HG03066 (cell line): Measurements from ENCODE around the gene SP7.
"Not testable (repeated sequence)": the region's sequence is repeated elsewhere in the genome, so short reads cannot be mapped to it uniquely, and the experiment has no call there.

Experiments
- ATAC-seq: cut with Tn5 transposase; IDR thresholded peaks from one replicate; pipeline ENCODE4 v1.9.1; 2021; ENCODE audit warnings: low read depth; ENCODE audit not compliant: unreplicated experiment

SP7 gene

GRCh38 chr12:53324113-53324778, 11.9 kb downstream of the SP7 start:
- ATAC-seq = peak; percentile 36

DNA sequence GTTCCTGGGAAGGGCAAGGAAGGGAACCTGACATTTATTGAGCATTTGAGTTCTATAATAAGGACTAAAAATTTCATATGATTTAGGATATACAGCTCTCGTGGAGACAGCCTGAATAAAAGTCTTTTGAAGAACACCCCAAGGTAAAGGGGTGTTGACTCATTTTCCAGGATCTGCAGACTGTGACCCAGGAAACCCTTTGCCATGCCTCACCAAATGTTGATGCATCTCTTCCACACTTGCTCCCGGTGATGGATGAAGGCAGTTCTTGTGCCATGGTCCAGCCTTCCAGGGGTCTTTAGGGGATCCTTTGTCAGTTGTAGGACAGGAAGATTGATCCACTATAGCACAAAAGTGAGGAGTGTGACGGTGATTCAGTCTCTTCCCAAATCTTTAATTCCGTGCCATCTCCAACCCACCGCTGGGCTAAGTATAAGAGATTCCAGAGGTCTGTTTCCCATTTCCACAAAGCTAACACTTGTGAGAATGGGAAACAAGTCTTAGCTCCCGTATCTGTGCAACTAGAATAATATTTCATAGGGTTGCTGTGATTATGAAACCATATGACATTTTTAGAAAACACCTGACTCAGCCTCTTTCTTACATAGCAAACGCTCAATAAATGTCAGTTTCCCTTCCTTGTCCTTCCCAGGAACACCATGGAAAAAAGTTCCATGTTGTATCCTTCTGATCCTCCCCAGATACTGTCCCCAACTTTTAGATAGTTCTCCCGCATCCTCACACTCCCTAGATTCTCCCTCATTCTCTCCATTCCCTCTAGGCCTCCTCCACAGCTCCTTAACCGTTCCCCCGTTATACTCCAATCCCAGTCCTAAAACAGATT, 15.6 kb downstream of the SP7 start:
- ATAC-seq = no peak

- no peak for ATAC-seq
Observed at GRCh38 chr12:53313996-53314395, 22.2 kb downstream of the SP7 start.

DNA sequence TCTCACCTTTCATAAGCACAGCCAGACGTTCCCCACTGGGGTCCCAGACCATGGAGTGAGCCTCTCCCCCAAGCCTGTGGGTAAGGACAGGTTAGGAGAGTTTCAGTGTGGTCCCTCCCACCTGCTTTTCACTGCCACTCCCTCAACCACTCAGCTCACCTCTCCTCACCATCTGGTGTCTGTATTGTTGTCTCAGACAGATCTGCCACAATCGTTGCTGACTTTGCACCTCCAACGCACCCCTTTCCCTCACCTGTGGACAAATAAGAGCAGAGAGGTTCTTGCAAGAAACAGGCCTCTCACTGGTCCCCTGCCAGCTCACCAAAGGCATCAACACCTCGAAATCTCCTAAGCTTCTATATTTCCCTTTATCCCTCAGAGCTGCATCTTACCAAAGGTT, 27.9 kb downstream of the SP7 start:
- ATAC-seq = no peak

- no peak for ATAC-seq
Observed at GRCh38 chr12:53306826-53307225, 29.3 kb downstream of the SP7 start.

GRCh38 chr12:53302903-53303302, 33.3 kb downstream of the SP7 start:
- ATAC-seq = no peak

- ATAC-seq = no peak
Observed at GRCh38 chr12:53300187-53300586, 36.0 kb downstream of the SP7 start.

DNA sequence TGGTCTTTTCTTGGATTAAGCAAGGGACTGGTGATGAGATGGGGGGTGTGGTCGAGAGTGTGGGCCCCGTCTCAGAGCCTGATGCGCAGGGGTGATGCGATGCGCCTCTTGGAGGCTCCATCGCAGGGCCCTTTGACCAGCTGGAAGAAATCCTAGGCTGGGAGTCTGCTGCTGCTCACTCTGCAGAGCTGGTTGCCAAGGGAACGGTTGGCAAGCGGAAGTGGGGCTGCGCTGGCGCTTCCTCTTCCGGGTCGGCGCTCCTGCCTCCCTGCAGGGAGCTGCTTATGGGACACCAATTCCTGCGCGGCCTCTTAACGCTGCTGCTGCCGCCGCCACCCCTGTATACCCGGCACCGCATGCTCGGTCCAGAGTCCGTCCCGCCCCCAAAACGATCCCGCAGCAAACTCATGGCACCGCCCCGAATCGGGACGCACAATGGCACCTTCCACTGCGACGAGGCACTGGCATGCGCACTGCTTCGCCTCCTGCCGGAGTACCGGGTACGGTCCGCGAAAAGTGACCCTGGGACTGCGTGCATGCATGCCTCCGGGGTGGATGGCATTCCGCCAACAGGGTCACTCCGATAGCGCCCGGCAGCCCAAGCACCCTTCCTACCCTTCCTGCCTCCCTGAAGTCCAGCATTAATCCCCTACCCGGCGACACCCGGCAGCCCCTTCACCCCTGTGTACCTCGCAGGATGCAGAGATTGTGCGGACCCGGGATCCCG, 36.5 kb downstream of the SP7 start, which contains the start of gene MYG1:
MYG1 (plus strand) TSS at position 242 of the 727 bp plus-strand sequence; CDS start at position 285, 43 bp downstream.
- ATAC-seq = peak; percentile 75

DNA sequence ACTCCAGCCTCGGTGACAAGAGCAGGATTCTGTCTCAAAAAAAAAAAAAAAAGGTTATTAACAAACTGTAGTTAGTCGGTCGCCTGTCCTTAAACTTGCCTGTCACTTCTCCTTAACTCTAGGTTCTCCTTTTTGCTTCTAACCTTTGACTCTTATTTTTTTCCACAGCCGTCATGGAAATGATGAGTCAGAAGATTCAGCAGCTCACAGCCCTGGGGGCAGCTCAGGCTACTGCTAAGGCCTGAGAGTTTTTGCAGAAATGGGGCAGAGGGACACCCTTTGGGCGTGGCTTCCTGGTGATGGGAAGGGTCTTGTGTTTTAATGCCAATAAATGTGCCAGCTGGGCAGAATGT, 37.1 kb downstream of the SP7 start:
- ATAC-seq = no peak

DNA sequence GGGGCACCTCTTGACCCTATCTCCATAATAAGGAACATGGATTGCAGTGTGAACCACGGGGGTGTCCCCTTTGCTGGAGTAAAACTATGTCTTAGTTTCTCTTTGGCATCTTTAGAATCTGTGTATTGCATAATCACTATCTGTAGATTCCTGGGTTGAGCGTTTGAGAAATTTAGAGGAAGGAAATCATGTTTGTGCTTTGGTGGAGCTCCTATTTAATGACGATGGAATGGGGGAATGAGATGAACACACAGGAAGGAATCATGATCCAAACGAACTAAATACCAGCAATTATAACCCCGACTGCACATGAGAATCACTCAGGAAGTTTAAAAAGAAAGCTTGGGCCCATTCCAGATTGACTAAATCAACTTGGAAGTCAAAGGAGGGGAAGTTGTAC, 38.0 kb downstream of the SP7 start:
- ATAC-seq = no peak

DNA sequence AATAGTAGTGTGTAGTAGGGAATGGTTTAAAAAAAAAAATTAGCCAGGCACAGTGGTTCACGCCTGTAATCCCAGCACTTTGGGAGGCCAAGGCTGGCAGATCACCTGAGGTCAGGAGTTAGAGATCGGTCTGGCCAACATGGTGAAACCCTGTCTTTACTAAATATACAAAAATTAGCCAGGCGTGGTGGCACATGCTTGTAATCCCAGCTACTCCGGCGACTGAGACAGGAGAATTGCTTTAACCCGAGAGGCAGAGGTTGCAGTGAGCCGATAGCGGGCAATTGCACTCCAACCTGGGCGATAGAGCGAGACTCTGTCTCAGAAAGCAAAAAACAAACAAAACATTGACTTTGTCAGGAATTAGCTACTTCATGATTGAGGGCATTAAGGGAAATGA, 39.0 kb downstream of the SP7 start:
- not testable (repeated sequence) for ATAC-seq

DNA sequence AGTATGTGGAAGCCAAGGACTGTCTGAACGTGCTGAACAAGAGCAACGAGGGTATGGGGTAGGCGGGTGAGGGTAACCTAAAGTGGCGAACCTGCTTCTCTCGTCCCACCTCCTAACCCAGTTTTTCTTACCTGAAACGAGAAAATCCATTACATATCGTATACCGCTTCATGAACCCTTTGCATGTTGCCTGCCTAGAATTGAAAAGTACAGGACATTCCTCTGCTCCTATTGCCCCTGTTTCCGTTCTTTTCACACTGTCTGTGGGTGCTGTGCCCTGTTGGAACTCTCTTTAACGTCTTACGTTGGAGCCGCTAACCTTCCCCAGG, 40.3 kb downstream of the SP7 start:
- no peak for ATAC-seq

- peak; percentile 75 for ATAC-seq
Observed at GRCh38 chr12:53295070-53295890, 40.9 kb downstream of the SP7 start, which contains the start of gene PFDN5. Gene PFDN5, plus strand, starts transcription at chr12:53295542. Its CDS starts 26 bp downstream, at chr12:53295568.

DNA sequence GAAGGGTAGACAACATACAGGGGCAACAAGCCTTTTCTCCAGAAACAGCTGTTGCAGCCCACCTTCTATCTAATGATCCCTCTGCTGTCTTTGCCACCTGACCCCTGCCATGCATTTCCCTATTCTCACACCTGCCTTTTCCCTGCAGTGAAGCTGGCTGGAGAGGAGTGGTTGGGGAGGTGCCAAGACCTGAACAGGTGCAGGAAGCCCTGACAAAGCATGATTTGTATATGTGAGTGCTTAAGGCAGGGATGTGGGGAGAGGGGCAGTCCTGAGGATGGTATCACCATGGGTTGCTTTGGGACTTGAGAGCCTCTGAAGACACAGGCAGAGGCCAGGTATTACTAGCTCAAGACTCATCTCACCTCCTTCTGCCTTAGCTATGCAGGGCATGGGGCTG, 43.7 kb downstream of the SP7 start:
- no peak for ATAC-seq

GRCh38 chr12:53290661-53291060, 45.5 kb downstream of the SP7 start:
- ATAC-seq = no peak

DNA sequence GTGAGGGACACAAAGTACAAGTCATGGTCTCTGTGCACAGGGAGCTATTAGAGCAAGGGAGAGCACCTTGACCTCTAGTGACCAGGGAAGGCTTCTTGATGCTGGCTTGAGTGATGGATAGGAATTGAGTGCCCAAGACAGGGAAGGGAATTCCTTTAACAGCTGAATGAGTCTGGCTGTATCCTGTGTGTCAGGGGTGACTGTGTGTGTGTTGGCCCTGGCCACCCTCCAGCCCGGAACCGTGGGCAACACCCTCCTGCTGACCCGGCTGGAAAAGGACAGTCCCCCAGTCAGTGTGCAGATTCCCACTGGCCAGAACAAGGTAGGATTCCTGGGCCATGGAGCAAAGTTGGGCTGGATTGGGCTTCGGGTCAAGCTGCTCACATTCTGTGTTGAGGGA, 46.3 kb downstream of the SP7 start:
- ATAC-seq = no peak

GRCh38 chr12:53288322-53288721, 47.8 kb downstream of the SP7 start:
- no peak for ATAC-seq

DNA sequence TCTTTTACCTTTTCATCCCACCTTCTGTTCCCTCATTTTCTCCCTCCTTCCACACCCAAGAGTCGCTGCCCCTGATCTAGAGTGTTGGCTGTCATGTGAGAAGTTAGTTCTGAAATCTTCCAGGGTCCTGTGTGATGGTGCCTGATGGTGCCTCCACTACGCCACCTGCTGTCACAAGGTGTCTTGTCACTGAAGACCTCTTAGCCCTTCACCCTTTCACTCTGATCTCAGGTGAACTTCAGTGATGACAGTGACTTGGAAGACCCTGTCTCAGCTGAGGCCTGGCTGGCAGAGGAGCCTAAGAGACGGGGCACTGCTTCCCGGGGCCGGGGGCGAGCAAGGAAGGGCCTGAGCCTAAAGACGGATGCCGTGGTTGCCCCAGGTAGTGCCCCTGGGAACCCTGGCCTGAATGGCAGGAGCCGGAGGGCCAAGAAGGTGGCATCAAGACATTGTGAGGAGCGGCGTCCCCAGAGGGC, 48.4 kb downstream of the SP7 start:
- ATAC-seq = no peak

DNA sequence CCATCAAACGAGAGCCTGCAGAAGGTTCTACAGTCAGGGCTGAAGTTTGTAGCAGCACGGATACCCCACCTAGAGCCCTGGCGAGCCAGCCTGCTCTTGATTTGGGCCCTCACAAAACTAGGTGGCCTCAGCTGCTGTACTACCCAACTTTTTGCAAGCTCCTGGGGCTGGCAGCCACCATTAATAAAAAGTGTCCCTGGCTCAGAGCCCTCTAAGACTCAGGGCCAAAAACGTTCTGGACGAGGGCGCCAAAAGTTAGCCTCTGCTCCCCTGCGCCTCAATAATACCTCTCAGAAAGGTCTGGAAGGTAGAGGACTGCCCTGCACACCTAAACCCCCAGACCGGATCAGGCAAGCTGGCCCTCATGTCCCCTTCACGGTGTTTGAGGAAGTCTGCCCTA, 49.7 kb downstream of the SP7 start:
- no peak for ATAC-seq

- no peak for ATAC-seq
Observed at GRCh38 chr12:53279888-53280498, 56.2 kb downstream of the SP7 start.
